GM23338 (cell line): ENCODE results near the gene CYGB.

Source experiments
- CREB1 ChIP-seq: fragments of 250-450 bp; sonication (Bioruptor Pico); IDR thresholded peaks from 2 replicates; pipeline ENCODE4 v1.5.0; 2020; ENCODE audit warnings: low read depth, mild to moderate bottlenecking, moderate library complexity
- CTCF ChIP-seq, 2 experiments: fragments of 200-600 bp in 1 of 2; sonication (generic) in 1 of 2; conservative IDR thresholded peaks; 2 replicates each; pipeline versions ENCODE4 v1.5.1 to v1.6.1; 2016 to 2017; ENCODE audit warnings: antibody characterized with exemption in 2 of 2, low read depth in 2 of 2, mild to moderate bottlenecking in 2 of 2, moderate library complexity in 1 of 2
- EZH2 ChIP-seq: fragments of 200-600 bp; sonication (generic); IDR thresholded peaks from one replicate; pipeline ENCODE4 v1.8.0; 2017; ENCODE audit warnings: antibody characterized with exemption, mild to moderate bottlenecking, low read depth; ENCODE audit not compliant: unreplicated experiment
- EZH2phosphoT487 ChIP-seq: fragments of 200-600 bp; sonication (generic); IDR thresholded peaks from one replicate; pipeline ENCODE4 v1.8.1; 2018; ENCODE audit warnings: antibody characterized with exemption; ENCODE audit not compliant: unreplicated experiment
- JUNB ChIP-seq: IDR thresholded peaks from one replicate; pipeline ENCODE4 v1.6.1; 2016; ENCODE audit warnings: antibody characterized with exemption; ENCODE audit not compliant: unreplicated experiment
- NANOG ChIP-seq: IDR thresholded peaks from 2 replicates; pipeline ENCODE4 v1.6.1; 2016; ENCODE audit warnings: antibody characterized with exemption, borderline replicate concordance
- POLR2AphosphoS5 ChIP-seq: IDR thresholded peaks from 2 replicates; pipeline ENCODE4 v1.6.1; 2016; ENCODE audit warnings: antibody characterized with exemption, low read depth
- REST ChIP-seq: IDR thresholded peaks from one replicate; pipeline ENCODE4 v1.6.1; 2018; ENCODE audit warnings: antibody characterized with exemption; ENCODE audit not compliant: unreplicated experiment
- ZNF331 ChIP-seq: fragments of 250-450 bp; sonication (Bioruptor Pico); IDR thresholded peaks from 2 replicates; pipeline ENCODE4 v1.5.0; 2020; ENCODE audit warnings: low read depth, mild to moderate bottlenecking, moderate library complexity

- TF ChIP-seq CTCF (conservative IDR thresholded peaks at IDR 0.05; ENCODE audit: low read depth in 2 of 2): no peak
- no peak for TF ChIP-seq EZH2
- TF ChIP-seq JUNB: no peak
- no peak for TF ChIP-seq EZH2phosphoT487
- TF ChIP-seq REST: no peak
- TF ChIP-seq ZNF331 (CRISPR knock-in tag): no peak
- TF ChIP-seq POLR2AphosphoS5: no peak
- no peak for TF ChIP-seq CREB1 (CRISPR knock-in tag)
- TF ChIP-seq NANOG: no peak
Measured at GRCh38 chr17:76480632-76481031, 56.9 kb downstream of the CYGB start.
